Nephron (organoid): ENCODE results near the gene CDO1.
A peak's percentile ranks its signal among the peaks of the same experiment; 100 is the strongest.
"Not testable (repeated sequence)": the region's sequence is repeated elsewhere in the genome, so short reads cannot be mapped to it uniquely, and the experiment has no call there.

ENCODE experiments used
- H3K27ac Mint-ChIP-seq, 3 experiments: 2 replicates each; pipeline ENCODE4 v1.8.0; 2020; ENCODE audit warnings: mixed read lengths in 3 of 3, mild to moderate bottlenecking in 2 of 3, moderate library complexity in 1 of 3
- H3K27me3 Mint-ChIP-seq: 2 replicates; pipeline ENCODE4 v1.8.0; 2021; ENCODE audit warnings: low read depth, mild to moderate bottlenecking, moderate library complexity, mixed read lengths
- H3K36me3 Mint-ChIP-seq: 2 replicates; pipeline ENCODE4 v1.8.0; 2020; ENCODE audit warnings: low read depth, mixed read lengths
- H3K4me1 Mint-ChIP-seq: 2 replicates; pipeline ENCODE4 v1.8.0; 2020; ENCODE audit warnings: mixed read lengths
- H3K4me3 Mint-ChIP-seq, 3 experiments: 2 replicates each; pipeline ENCODE4 v1.8.0; 2020; ENCODE audit warnings: mild to moderate bottlenecking in 3 of 3, mixed read lengths in 3 of 3, moderate library complexity in 2 of 3
- H3K9me3 Mint-ChIP-seq: 2 replicates; pipeline ENCODE4 v1.8.0; 2020; ENCODE audit warnings: mixed read lengths
- CTCF ChIP-seq, 3 experiments: fragments of 200-600 bp; sonication (generic); IDR thresholded peaks; one replicate each; pipeline ENCODE4 v1.5.0; 2021; ENCODE audit warnings: antibody characterized with exemption in 3 of 3; ENCODE audit not compliant: unreplicated experiment in 3 of 3

The CDO1 gene

DNA sequence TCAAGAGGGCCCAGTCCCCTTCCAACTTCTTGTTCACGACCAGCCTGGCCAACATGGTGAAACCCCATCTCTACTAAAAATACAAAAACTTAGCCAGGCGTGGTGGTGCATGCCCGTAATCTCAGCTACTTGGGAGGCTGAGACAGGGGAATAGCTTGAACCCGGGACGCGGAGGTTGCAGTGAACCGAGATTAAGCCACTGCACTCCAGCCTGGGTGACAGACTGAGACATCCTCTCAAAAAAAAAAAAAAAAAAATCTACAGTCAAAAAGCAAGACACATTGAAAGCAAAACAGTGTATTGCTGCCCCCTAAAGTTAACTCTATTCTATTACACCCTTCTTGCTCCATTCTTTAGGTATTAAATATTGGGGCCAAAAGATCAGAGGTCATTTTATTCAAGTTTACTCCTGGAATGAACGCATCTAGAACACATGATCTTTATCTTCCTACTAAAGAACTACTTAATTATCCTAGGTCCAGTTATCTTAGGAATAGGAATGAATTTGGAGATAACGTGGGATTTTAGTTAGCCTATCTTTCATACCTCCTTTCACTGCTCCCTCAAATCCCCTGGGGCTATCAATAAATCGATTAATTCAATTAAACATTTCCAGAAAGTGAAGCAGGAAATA lies 22.5 kb upstream of the CDO1 start:
- H3K27ac Mint-ChIP-seq: peak overlapping the region; percentile 65 to 100 (median 74)
- peaks cover 42% of the 10 kb centered on the region for H3K4me1 Mint-ChIP-seq
- no peaks in the 10 kb centered on the region for H3K27me3 Mint-ChIP-seq
- no peaks in the 10 kb centered on the region for H3K9me3 Mint-ChIP-seq
- peak overlapping the region; percentile 98 to 99 (median 99) for H3K4me3 Mint-ChIP-seq
- TF ChIP-seq CTCF (IDR thresholded peaks at IDR 0.05; ENCODE audit: unreplicated experiment in 3 of 3): peak; percentile 37 to 64 (median 63)
- peaks cover 30% of the 10 kb centered on the region for H3K36me3 Mint-ChIP-seq

DNA sequence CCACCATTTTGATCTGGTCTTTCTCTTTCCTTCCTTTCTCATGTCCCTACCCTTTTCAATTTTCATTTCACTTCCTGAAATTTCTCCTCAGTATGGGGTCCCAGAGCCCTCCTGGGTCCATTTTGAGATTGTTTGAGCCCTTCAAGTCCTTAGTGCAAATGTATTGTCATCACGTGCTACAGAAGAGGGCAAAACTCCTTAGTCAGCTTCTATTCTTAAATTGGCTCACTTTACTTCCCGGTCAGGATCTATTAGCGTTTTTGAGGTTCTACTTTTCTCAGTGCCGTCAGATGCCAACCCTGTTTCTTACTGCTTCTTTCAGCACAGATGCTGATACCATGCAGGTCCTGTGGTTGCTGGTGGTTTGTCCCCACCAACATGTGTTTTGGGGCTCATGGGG lies 19.0 kb upstream of the CDO1 start:
- no peaks in the 10 kb centered on the region for H3K9me3 Mint-ChIP-seq
- no peak for TF ChIP-seq CTCF (IDR thresholded peaks at IDR 0.05; ENCODE audit: unreplicated experiment in 3 of 3)
- no peaks in the 10 kb centered on the region for H3K27me3 Mint-ChIP-seq
- no peak overlapping the region for H3K27ac Mint-ChIP-seq
- H3K4me3 Mint-ChIP-seq: no peak overlapping the region
- H3K36me3 Mint-ChIP-seq: peaks cover 46% of the 10 kb centered on the region
- peaks cover 21% of the 10 kb centered on the region for H3K4me1 Mint-ChIP-seq

GRCh38 chr5:115831163-115831768 lies 14.8 kb upstream of the CDO1 start:
- Mint-ChIP-seq H3K4me3 (no peak overlapping the region), H3K9me3 (peaks cover 7% of the 10 kb centered on the region), H3K27ac (no peak overlapping the region), H3K36me3 (peaks cover 62% of the 10 kb centered on the region), H3K4me1 (no peaks in the 10 kb centered on the region), H3K27me3 (no peaks in the 10 kb centered on the region)
- TF ChIP-seq CTCF (IDR thresholded peaks at IDR 0.05; ENCODE audit: unreplicated experiment in 3 of 3): peak; percentile 68 to 77 (median 73)

DNA sequence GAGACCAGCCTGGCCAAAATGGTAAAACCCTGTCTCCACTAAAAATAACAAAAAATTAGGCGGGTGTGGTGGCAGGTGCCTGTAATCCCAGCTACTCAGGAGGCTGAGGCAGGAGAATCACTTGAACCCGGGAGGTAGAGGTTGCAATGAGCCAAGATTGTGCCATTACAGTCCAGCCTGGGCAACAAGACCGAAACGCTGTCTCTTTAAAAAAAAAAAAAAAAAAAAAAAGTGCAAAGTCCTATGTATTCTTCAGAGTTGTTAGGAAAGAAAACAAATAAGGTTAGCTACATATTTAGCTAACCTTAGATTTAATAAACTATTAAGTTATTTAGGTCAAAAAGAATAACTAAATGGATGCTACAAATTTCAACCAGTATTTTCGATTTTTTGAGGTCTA lies 13.5 kb upstream of the CDO1 start:
- TF ChIP-seq CTCF (IDR thresholded peaks at IDR 0.05; ENCODE audit: unreplicated experiment in 3 of 3): no peak
- Mint-ChIP-seq H3K36me3 (peaks cover 55% of the 10 kb centered on the region), H3K27ac (no peak overlapping the region), H3K27me3 (no peaks in the 10 kb centered on the region), H3K4me1 (no peaks in the 10 kb centered on the region), H3K9me3 (peaks cover 18% of the 10 kb centered on the region), H3K4me3 (no peak overlapping the region)

DNA sequence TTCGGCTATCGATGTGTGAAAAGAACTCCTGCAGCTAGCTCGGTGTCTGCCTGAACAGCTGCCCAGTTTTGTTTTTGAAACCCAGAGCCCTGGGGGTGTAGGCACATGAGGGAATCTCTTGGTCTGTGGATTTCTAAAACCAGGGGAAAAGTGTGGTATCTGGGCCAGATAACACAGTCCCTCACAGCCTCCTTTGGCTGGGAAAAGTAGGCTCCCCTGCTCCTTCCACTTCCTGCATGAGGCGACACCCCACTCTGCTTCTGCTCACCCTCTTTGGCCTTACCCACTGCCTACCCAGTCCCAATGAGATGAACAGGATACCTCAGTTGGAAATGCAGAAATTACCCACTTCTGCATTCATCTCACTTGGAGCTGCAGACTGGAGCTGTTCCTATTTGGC lies 9.5 kb upstream of the CDO1 start:
- H3K4me1 Mint-ChIP-seq: no peaks in the 10 kb centered on the region
- H3K9me3 Mint-ChIP-seq: peaks cover 30% of the 10 kb centered on the region
- H3K27me3 Mint-ChIP-seq: no peaks in the 10 kb centered on the region
- no peak for TF ChIP-seq CTCF (IDR thresholded peaks at IDR 0.05; ENCODE audit: unreplicated experiment in 3 of 3)
- no peak overlapping the region for H3K4me3 Mint-ChIP-seq
- H3K36me3 Mint-ChIP-seq: peaks cover 36% of the 10 kb centered on the region
- H3K27ac Mint-ChIP-seq: no peak overlapping the region

DNA sequence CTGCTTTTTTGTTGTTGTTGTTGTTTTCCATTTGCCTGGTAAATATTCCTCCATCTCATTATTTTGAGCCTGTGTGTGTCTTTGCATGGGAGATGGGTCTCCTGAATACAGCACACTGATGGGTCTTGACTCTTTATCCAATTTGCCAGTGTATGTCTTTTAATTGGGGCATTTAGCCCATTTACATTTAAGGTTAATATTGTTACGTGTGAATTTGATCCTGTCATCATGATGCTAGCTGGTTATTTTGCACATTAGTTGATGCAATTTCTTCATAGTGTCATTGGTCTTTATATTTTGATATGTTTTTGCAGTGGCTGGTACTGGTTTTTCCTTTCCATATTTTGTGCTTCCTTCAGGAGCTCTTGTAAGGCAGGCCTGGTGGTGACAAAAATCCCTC lies 8.5 kb upstream of the CDO1 start:
- H3K4me1 Mint-ChIP-seq, H3K27ac Mint-ChIP-seq, H3K4me3 Mint-ChIP-seq, H3K27me3 Mint-ChIP-seq: not testable (repeated sequence)
- Mint-ChIP-seq H3K9me3 (peaks cover 30% of the 10 kb centered on the region), H3K36me3 (peaks cover 35% of the 10 kb centered on the region)
